Transverse colon (tissue), 4 donors: Measurements from ENCODE around the gene TUBB8. TPM values are rescaled to one million over a fixed set of nuclear protein-coding genes. Genes with fewer than 3 reads are reported as not detected.

Source experiments
- total RNA-seq, 4 donors: library from RNA; depleted of rRNA; stranded (reverse); fragments of >200 nt; gene quantifications; one replicate each; pipeline ENCODE4 v1.1.0, GENCODE V29; 2016

Gene TUBB8
- total RNA-seq, 4 donors from 2014 or later, result 0.82 TPM; not detected in 3

Other genes starting within 250 kb of the TUBB8 start
- 10 to 100 TPM; 41.1 to 69.1 (median 54.2) TPM for gene ZMYND11, start 86.2 kb upstream of the TUBB8 start, total RNA-seq